Lower leg skin (tissue), 4 donors: ENCODE results near the gene GPRC5D. TPM values are rescaled to one million over a fixed set of nuclear protein-coding genes. Genes with fewer than 3 reads are reported as not detected.

ENCODE experiments used
- DNase-seq, 2 donors: peaks; one replicate each; pipeline ENCODE4 v3.0.0-alpha.2; 2019; ENCODE audit warnings: low spot score in 2 of 2
- H3K4me3 ChIP-seq: fragments of 200-600 bp; sonication (generic); 2 replicates; pipeline ENCODE4 v1.5.1; 2017; ENCODE audit warnings: mild to moderate bottlenecking, low read depth; ENCODE audit not compliant: poor library complexity, severe bottlenecking
- CTCF ChIP-seq, 3 donors: fragments of 450-650 bp; IDR thresholded peaks; one replicate each; pipeline ENCODE4 v1.5.1; 2016; ENCODE audit warnings: antibody characterized with exemption in 3 of 3, mild to moderate bottlenecking in 3 of 3, moderate library complexity in 2 of 3
- POLR2A ChIP-seq, 2 donors: fragments of 450-650 bp; IDR thresholded peaks; one replicate each; pipeline ENCODE4 v1.6.1; 2016 to 2017; ENCODE audit warnings: antibody characterized with exemption in 2 of 2, mild to moderate bottlenecking in 1 of 2, moderate library complexity in 1 of 2
- WGBS, 2 donors: methylation state at CpG; one replicate each; pipeline ENCODE4 v1.1.5; 2018; 5-methylcytosine and 5-hydroxymethylcytosine counted together
- intact Hi-C: fragments of 100-400 bp; cut with DNase I; formaldehyde crosslinking; loops from one replicate; pipeline ENCODE4 v1.15.0; 2023; ENCODE audit warnings: low total_unique reads
- total RNA-seq, 4 donors: library from RNA; depleted of rRNA; stranded (reverse); fragments of >200 nt; gene quantifications; one replicate each; pipeline ENCODE4 v1.1.0, GENCODE V29; 2016

The GPRC5D gene
- total RNA-seq, 4 donors from 2014 or later, result 27.9 to 51.1 TPM; not detected in 2

- DNase-seq, result peak; percentile 71 to 90
- H3K4me3 ChIP-seq, result no peak overlapping the region
- WGBS, 2 donors, result 60 to 68% methylated on average over 6 of the region's 6 CpGs
- intact Hi-C loops, result no loop called here
- TF ChIP-seq POLR2A (IDR thresholded peaks at IDR 0.05) (no peak), CTCF (IDR thresholded peaks at IDR 0.05) (no peak)
Observed at GRCh38 chr12:12922191-12922616, 29.8 kb downstream of the GPRC5D start.

GRCh38 chr12:12919666-12920435, 32.1 kb downstream of the GPRC5D start:
- WGBS, 2 donors, result 65 to 70% methylated on average over 5 of the region's 5 CpGs
- H3K4me3 ChIP-seq, result no peak overlapping the region
- DNase-seq, result no peak
- intact Hi-C loops, result loop anchor here (10.0 kb wide), 2 partner anchors 55 to 315 kb away; no protein-coding TSS in a partner anchor
- TF ChIP-seq POLR2A (IDR thresholded peaks at IDR 0.05) (no peak), CTCF (IDR thresholded peaks at IDR 0.05) (no peak)

GRCh38 chr12:12918781-12919389, 33.1 kb downstream of the GPRC5D start:
- DNase-seq, result no peak
- WGBS, 2 donors, result 52 to 59% methylated on average over 6 of the region's 6 CpGs
- TF ChIP-seq POLR2A (IDR thresholded peaks at IDR 0.05), result no peak
- TF ChIP-seq CTCF (IDR thresholded peaks at IDR 0.05), result no peak
- intact Hi-C loops, result loop anchor here (10.0 kb wide), 2 partner anchors 56 to 316 kb away; no protein-coding TSS in a partner anchor
- no peak overlapping the region for H3K4me3 ChIP-seq

GRCh38 chr12:12917517-12917916, 34.5 kb downstream of the GPRC5D start:
- TF ChIP-seq POLR2A (IDR thresholded peaks at IDR 0.05) (no peak), CTCF (IDR thresholded peaks at IDR 0.05) (no peak)
- intact Hi-C loops, result loop anchor here (10.0 kb wide), 2 partner anchors 57 to 317 kb away; no protein-coding TSS in a partner anchor
- 95% methylated on average over 2 of the region's 2 CpGs for WGBS, 2 donors
- DNase-seq, result no peak
- no peak overlapping the region for H3K4me3 ChIP-seq

- 21 to 23% methylated on average over 19 of the region's 19 CpGs for WGBS, 2 donors
- TF ChIP-seq CTCF (IDR thresholded peaks at IDR 0.05), result peak in 2 of 3 donors; percentile 55 to 96
- no peak for TF ChIP-seq POLR2A (IDR thresholded peaks at IDR 0.05)
- DNase-seq, result peak; percentile 89 to 98
- H3K4me3 ChIP-seq, result no peak overlapping the region
- intact Hi-C loops, result loop anchor here (10.0 kb wide), 2 partner anchors 58 to 318 kb away; no protein-coding TSS in a partner anchor
Observed at GRCh38 chr12:12916135-12916944, 35.6 kb downstream of the GPRC5D start.
